ENCODE data around the gene TTC33. TPM values are rescaled to one million over a fixed set of nuclear protein-coding genes. Genes with fewer than 3 reads are reported as not detected.

TTC33 gene
- total RNA-seq, 1 donor from 2014 or later, result 52.5 TPM

- no peaks in the 10 kb centered on the region for H3K79me2 ChIP-seq (ENCODE audit: low read depth)
- peaks cover 6% of the 10 kb centered on the region for H3K27me3 Mint-ChIP-seq (ENCODE audit: insufficient read depth, low read depth)
- H3K36me3 Mint-ChIP-seq, result no peaks in the 10 kb centered on the region
- no peaks in the 10 kb centered on the region for H3K36me3 ChIP-seq
- peaks cover 32% of the 10 kb centered on the region for H3K27me3 ChIP-seq
- no peaks in the 10 kb centered on the region for H3F3A ChIP-seq (ENCODE audit: low read depth)
- no peaks in the 10 kb centered on the region for H3K9me3 Mint-ChIP-seq
- no peaks in the 10 kb centered on the region for H3K4me1 ChIP-seq
- H3K4me2 ChIP-seq, result no peak overlapping the region
- DNase-seq (ENCODE audit: low spot score), result no peak
- no peak overlapping the region for H3K9ac ChIP-seq
- H3K4me1 Mint-ChIP-seq, result peaks cover under 1% of the 10 kb centered on the region
- H3K4me3 Mint-ChIP-seq, result no peak overlapping the region
- no peak overlapping the region for H3K27ac Mint-ChIP-seq
- no peak overlapping the region for H3K4me3 ChIP-seq
- H3K9me3 ChIP-seq (ENCODE audit: low read depth), result no peaks in the 10 kb centered on the region
- H2AFZ ChIP-seq (replicated peaks), result no peak overlapping the region
- H3K27ac ChIP-seq, result no peak overlapping the region
- TF ChIP-seq EZH2 (IDR thresholded peaks at IDR 0.05) (no peak), EZH2phosphoT487 (IDR thresholded peaks at IDR 0.05) (no peak), CTCF (IDR thresholded peaks at IDR 0.05) (no peak)
- H4K20me1 ChIP-seq (ENCODE audit: low read depth), result peaks cover 2% of the 10 kb centered on the region
These were observed 68.4 kb downstream of the TTC33 start for GRCh38 chr5:40687321-40687720.

- peaks cover 8% of the 10 kb centered on the region for H3K4me1 ChIP-seq
- no peak overlapping the region for H3K4me3 Mint-ChIP-seq
- peaks cover 11% of the 10 kb centered on the region for H4K20me1 ChIP-seq (ENCODE audit: low read depth)
- H3K79me2 ChIP-seq (ENCODE audit: low read depth), result no peaks in the 10 kb centered on the region
- H3K9ac ChIP-seq, result no peak overlapping the region
- H2AFZ ChIP-seq (replicated peaks), result no peak overlapping the region
- no peak overlapping the region for H3K4me3 ChIP-seq
- TF ChIP-seq EZH2 (IDR thresholded peaks at IDR 0.05) (no peak), CTCF (IDR thresholded peaks at IDR 0.05) (no peak), EZH2phosphoT487 (IDR thresholded peaks at IDR 0.05) (no peak)
- no peak overlapping the region for H3K27ac Mint-ChIP-seq
- H3K36me3 ChIP-seq, result no peaks in the 10 kb centered on the region
- H3K27me3 ChIP-seq, result peaks cover 45% of the 10 kb centered on the region
- H3K27ac ChIP-seq, result no peak overlapping the region
- peaks cover 10% of the 10 kb centered on the region for H3K4me1 Mint-ChIP-seq
- no peak for DNase-seq (ENCODE audit: low spot score)
- peaks cover 18% of the 10 kb centered on the region for H3K27me3 Mint-ChIP-seq (ENCODE audit: insufficient read depth, low read depth)
- H3F3A ChIP-seq (ENCODE audit: low read depth), result no peaks in the 10 kb centered on the region
- no peaks in the 10 kb centered on the region for H3K9me3 Mint-ChIP-seq
- H3K4me2 ChIP-seq, result no peak overlapping the region
- H3K9me3 ChIP-seq (ENCODE audit: low read depth), result no peaks in the 10 kb centered on the region
- H3K36me3 Mint-ChIP-seq, result no peaks in the 10 kb centered on the region
These were observed 69.7 kb downstream of the TTC33 start for GRCh38 chr5:40685976-40686486.

GRCh38 chr5:40685193-40685592 lies 70.6 kb downstream of the TTC33 start:
- TF ChIP-seq EZH2phosphoT487 (IDR thresholded peaks at IDR 0.05) (no peak), CTCF (IDR thresholded peaks at IDR 0.05) (no peak), EZH2 (IDR thresholded peaks at IDR 0.05) (no peak)
- H3K4me3 ChIP-seq, result no peak overlapping the region
- peaks cover 18% of the 10 kb centered on the region for H3K4me1 Mint-ChIP-seq
- no peak for DNase-seq (ENCODE audit: low spot score)
- H3K4me1 ChIP-seq, result peaks cover 17% of the 10 kb centered on the region
- no peaks in the 10 kb centered on the region for H3K36me3 ChIP-seq
- no peak overlapping the region for H3K27ac Mint-ChIP-seq
- H3K9me3 Mint-ChIP-seq, result no peaks in the 10 kb centered on the region
- no peak overlapping the region for H3K4me3 Mint-ChIP-seq
- no peaks in the 10 kb centered on the region for H3K36me3 Mint-ChIP-seq
- no peak overlapping the region for H3K9ac ChIP-seq
- H2AFZ ChIP-seq (replicated peaks), result no peak overlapping the region
- H3K27ac ChIP-seq, result no peak overlapping the region
- peaks cover 19% of the 10 kb centered on the region for H4K20me1 ChIP-seq (ENCODE audit: low read depth)
- peaks cover 53% of the 10 kb centered on the region for H3K27me3 ChIP-seq
- no peaks in the 10 kb centered on the region for H3K9me3 ChIP-seq (ENCODE audit: low read depth)
- H3K79me2 ChIP-seq (ENCODE audit: low read depth), result no peaks in the 10 kb centered on the region
- peaks cover 26% of the 10 kb centered on the region for H3K27me3 Mint-ChIP-seq (ENCODE audit: insufficient read depth, low read depth)
- peaks cover 4% of the 10 kb centered on the region for H3F3A ChIP-seq (ENCODE audit: low read depth)
- no peak overlapping the region for H3K4me2 ChIP-seq
